HL-60 (cell line): Measurements from ENCODE around the gene SLC4A4.

Experiments used
- DNase-seq, 2 experiments: peaks; one replicate each; pipeline ENCODE4 v3.0.0-alpha.2; 2010 to 2020; ENCODE audit warnings: low read depth in 1 of 2, low spot score in 1 of 2
- H3K27ac ChIP-seq: fragments of 250-450 bp; sonication (Bioruptor Pico); replicated peaks from 2 replicates; pipeline ENCODE4 v1.5.1; 2020; ENCODE audit warnings: mild to moderate bottlenecking, moderate library complexity
- H3K27me3 ChIP-seq: fragments of 250-450 bp; sonication (Bioruptor Pico); 2 replicates; pipeline ENCODE4 v1.5.1; 2021; ENCODE audit warnings: mild to moderate bottlenecking, moderate library complexity; ENCODE audit not compliant: insufficient read depth, poor library complexity, severe bottlenecking
- H3K4me3 ChIP-seq: replicated peaks from 2 replicates; pipeline ENCODE4 v1.5.1; 2011; ENCODE audit warnings: mild to moderate bottlenecking, control low read depth, low read length; ENCODE audit not compliant: insufficient read depth
- GABPA ChIP-seq: IDR thresholded peaks from 2 replicates; pipeline ENCODE4 v1.6.1; 2012; ENCODE audit warnings: low read depth
- POLR2AphosphoS5 ChIP-seq: IDR thresholded peaks from 2 replicates; pipeline ENCODE4 v1.6.1; 2012; ENCODE audit warnings: low read depth
- REST ChIP-seq: IDR thresholded peaks from 2 replicates; pipeline ENCODE4 v1.6.1; 2012; ENCODE audit warnings: low read depth; ENCODE audit not compliant: insufficient replicate concordance
- SPI1 ChIP-seq: IDR thresholded peaks from 2 replicates; pipeline ENCODE4 v1.6.1; 2012; ENCODE audit warnings: low read depth, mild to moderate bottlenecking, borderline replicate concordance
- TF ChIP-seq, protein P1 (sequence below): IDR thresholded peaks from one replicate; pipeline ENCODE4 v1.5.1; 2011; ENCODE audit warnings: low read length, control low read depth, inconsistent platforms; ENCODE audit not compliant: insufficient read depth

SLC4A4 gene

DNA sequence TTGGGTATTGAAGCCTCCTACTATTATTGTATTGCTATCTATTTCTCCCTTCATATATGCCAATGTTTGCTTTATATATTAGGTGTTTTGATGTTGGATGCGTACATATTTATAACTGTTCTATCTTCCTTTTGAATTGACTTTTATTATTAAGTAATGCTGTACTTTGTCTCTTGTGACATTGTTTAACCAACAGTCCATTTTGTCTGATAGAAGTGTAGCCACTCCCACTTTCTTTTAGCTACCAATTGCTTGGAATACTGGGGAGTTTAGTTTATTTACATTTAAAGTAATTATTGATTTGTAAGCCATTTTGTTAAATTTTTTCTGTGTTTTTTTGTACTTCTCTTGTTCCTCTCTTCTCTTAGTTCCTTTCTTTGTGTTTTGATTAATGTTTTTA, 249.2 kb downstream of the SLC4A4 start:
- no peaks in the 10 kb centered on the region for H3K27me3 ChIP-seq
- H3K4me3 ChIP-seq, result no peak overlapping the region
- H3K27ac ChIP-seq, result no peak overlapping the region
- TF ChIP-seq POLR2AphosphoS5 (no peak), REST (no peak), SPI1 (no peak), GABPA (no peak)
- TF ChIP-seq, protein P1, sequence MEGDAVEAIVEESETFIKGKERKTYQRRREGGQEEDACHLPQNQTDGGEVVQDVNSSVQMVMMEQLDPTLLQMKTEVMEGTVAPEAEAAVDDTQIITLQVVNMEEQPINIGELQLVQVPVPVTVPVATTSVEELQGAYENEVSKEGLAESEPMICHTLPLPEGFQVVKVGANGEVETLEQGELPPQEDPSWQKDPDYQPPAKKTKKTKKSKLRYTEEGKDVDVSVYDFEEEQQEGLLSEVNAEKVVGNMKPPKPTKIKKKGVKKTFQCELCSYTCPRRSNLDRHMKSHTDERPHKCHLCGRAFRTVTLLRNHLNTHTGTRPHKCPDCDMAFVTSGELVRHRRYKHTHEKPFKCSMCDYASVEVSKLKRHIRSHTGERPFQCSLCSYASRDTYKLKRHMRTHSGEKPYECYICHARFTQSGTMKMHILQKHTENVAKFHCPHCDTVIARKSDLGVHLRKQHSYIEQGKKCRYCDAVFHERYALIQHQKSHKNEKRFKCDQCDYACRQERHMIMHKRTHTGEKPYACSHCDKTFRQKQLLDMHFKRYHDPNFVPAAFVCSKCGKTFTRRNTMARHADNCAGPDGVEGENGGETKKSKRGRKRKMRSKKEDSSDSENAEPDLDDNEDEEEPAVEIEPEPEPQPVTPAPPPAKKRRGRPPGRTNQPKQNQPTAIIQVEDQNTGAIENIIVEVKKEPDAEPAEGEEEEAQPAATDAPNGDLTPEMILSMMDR, result no peak
- DNase-seq, result no peak

GRCh38 chr4:71592793-71593192, 254.0 kb downstream of the SLC4A4 start:
- H3K27me3 ChIP-seq, result no peaks in the 10 kb centered on the region
- DNase-seq, result no peak
- TF ChIP-seq REST (no peak), SPI1 (no peak), GABPA (no peak), POLR2AphosphoS5 (no peak)
- TF ChIP-seq, protein P1, result no peak
- no peak overlapping the region for H3K27ac ChIP-seq
- no peak overlapping the region for H3K4me3 ChIP-seq

- H3K27me3 ChIP-seq, result no peaks in the 10 kb centered on the region
- H3K4me3 ChIP-seq, result no peak overlapping the region
- TF ChIP-seq REST, result no peak
- no peak for DNase-seq
- no peak overlapping the region for H3K27ac ChIP-seq
Measured at GRCh38 chr4:71593311-71593710, 254.5 kb downstream of the SLC4A4 start.

- H3K4me3 ChIP-seq, result no peak overlapping the region
- no peak for TF ChIP-seq SPI1
- TF ChIP-seq GABPA, result no peak
- TF ChIP-seq, protein P1, result no peak
- TF ChIP-seq POLR2AphosphoS5, result no peak
- no peak for TF ChIP-seq REST
- DNase-seq, result no peak
- no peak overlapping the region for H3K27ac ChIP-seq
- no peaks in the 10 kb centered on the region for H3K27me3 ChIP-seq
Measured at GRCh38 chr4:71595576-71596108, 256.8 kb downstream of the SLC4A4 start.
